GM23248 (cell line): ENCODE measurements around the gene CBLN1. TPM values are rescaled to one million over a fixed set of nuclear protein-coding genes. Genes with fewer than 3 reads are reported as not detected.

Experiments
- DNase-seq: peaks from one replicate; pipeline ENCODE4 v3.0.0-alpha.2; 2015
- H2AFZ ChIP-seq: fragments of 200-600 bp; sonication (generic); 2 replicates; pipeline ENCODE4 v1.6.1; 2016; ENCODE audit warnings: antibody characterized with exemption
- H3F3A ChIP-seq: fragments of 200-600 bp; sonication (generic); 2 replicates; pipeline ENCODE4 v1.6.1; 2016; ENCODE audit warnings: mild to moderate bottlenecking, antibody characterized with exemption, mixed run types; ENCODE audit not compliant: insufficient read depth
- H3K27ac ChIP-seq: fragments of 200-600 bp; sonication (generic); 2 replicates; pipeline ENCODE4 v1.5.1; 2016; ENCODE audit warnings: mild to moderate bottlenecking
- H3K27me3 ChIP-seq: fragments of 200-600 bp; sonication (generic); replicated peaks from 2 replicates; pipeline ENCODE4 v1.6.1; 2016; ENCODE audit warnings: mild to moderate bottlenecking; ENCODE audit not compliant: insufficient read depth
- H3K36me3 ChIP-seq: fragments of 200-600 bp; sonication (generic); 2 replicates; pipeline ENCODE4 v1.6.1; 2016; ENCODE audit warnings: low read depth, mild to moderate bottlenecking
- H3K4me1 ChIP-seq: fragments of 200-600 bp; sonication (generic); 2 replicates; pipeline ENCODE4 v1.6.1; 2016; ENCODE audit warnings: mild to moderate bottlenecking; ENCODE audit not compliant: insufficient read depth
- H3K4me2 ChIP-seq: fragments of 200-600 bp; sonication (generic); one replicate; pipeline ENCODE4 v1.6.1; 2016; ENCODE audit warnings: mild to moderate bottlenecking; ENCODE audit not compliant: unreplicated experiment
- H3K4me3 ChIP-seq: fragments of 200-600 bp; sonication (generic); 2 replicates; pipeline ENCODE4 v1.5.1; 2016; ENCODE audit warnings: mild to moderate bottlenecking
- H3K79me2 ChIP-seq: fragments of 200-600 bp; sonication (generic); 2 replicates; pipeline ENCODE4 v1.6.1; 2016; ENCODE audit warnings: mild to moderate bottlenecking; ENCODE audit not compliant: insufficient read depth
- H3K9ac ChIP-seq: fragments of 200-600 bp; sonication (generic); 2 replicates; pipeline ENCODE4 v1.6.1; 2016; ENCODE audit warnings: mild to moderate bottlenecking
- H3K9me2 ChIP-seq: fragments of 200-600 bp; sonication (generic); 2 replicates; pipeline ENCODE4 v1.6.1; 2016; ENCODE audit warnings: mixed run types, mild to moderate bottlenecking, moderate library complexity; ENCODE audit not compliant: insufficient read depth
- H3K9me3 ChIP-seq: fragments of 200-600 bp; sonication (generic); one replicate; pipeline ENCODE4 v1.6.1; 2017; ENCODE audit warnings: low read depth
- H4K20me1 ChIP-seq: fragments of 200-600 bp; sonication (generic); 2 replicates; pipeline ENCODE4 v1.6.0; 2016; ENCODE audit not compliant: insufficient read depth
- EZH2 ChIP-seq: fragments of 200-600 bp; sonication (generic); IDR thresholded peaks from 2 replicates; pipeline ENCODE4 v1.6.1; 2018; ENCODE audit warnings: antibody characterized with exemption, mild to moderate bottlenecking; ENCODE audit not compliant: insufficient read depth, poor library complexity, severe bottlenecking
- EZH2phosphoT487 ChIP-seq: fragments of 200-600 bp; sonication (generic); IDR thresholded peaks from 2 replicates; pipeline ENCODE4 v1.6.1; 2018; ENCODE audit warnings: antibody characterized with exemption, moderate library complexity, mild to moderate bottlenecking, low read depth; ENCODE audit not compliant: insufficient read depth
- WGBS, 2 experiments: methylation state at CpG; one replicate each; pipeline ENCODE4 v1.1.6; 2015 to 2017; ENCODE audit warnings: low lambda C conversion rate in 2 of 2, low coverage in 1 of 2; ENCODE audit errors: missing lambda C conversion rate in 2 of 2; 5-methylcytosine and 5-hydroxymethylcytosine counted together
- in situ Hi-C: fragments of 300-500 bp; cut with MboI; formaldehyde crosslinking; loops from 2 replicates; pipeline ENCODE4 v1.15.0; 2020
- polyA plus RNA-seq: library from polyadenylated mRNA; unstranded; fragments of >200 nt; fragmentation: Nextera tagmentation; extraction: Ambion mirVana; gene quantifications from 2 replicates; pipeline ENCODE4 v1.2.1, GENCODE V29; 2016
- total RNA-seq: library from RNA; depleted of rRNA; stranded (reverse); fragments of >200 nt; shearing (Covaris generic); gene quantifications from 2 replicates; pipeline ENCODE4 v1.2.3, GENCODE V29; 2014

CBLN1 gene
- total and polyA plus RNA-seq, 2 experiments from 2014 or later: not detected

DNA sequence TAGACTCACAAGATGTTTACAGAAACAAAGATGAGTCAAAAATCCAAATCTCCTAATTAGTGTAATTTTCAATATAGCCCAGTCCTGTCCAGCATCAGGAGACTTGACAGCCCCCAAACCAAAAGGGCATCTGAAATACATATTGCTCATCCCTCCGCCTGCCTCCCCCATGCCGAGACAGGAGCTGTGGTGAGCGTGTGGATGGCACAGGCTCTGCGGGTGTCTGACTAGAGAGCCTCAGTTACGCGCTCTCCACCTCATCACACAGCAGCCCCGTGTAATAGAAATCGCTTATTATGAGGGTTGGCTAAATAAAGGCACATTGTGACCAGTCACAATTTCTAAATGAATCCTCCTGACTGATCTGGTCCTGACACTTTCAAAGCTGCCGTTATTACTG, 43.1 kb upstream of the CBLN1 start:
- H3K79me2 ChIP-seq: no peaks in the 10 kb centered on the region
- no peak overlapping the region for H3K4me3 ChIP-seq
- in situ Hi-C loops: no loop called here
- H3K27me3 ChIP-seq: no peaks in the 10 kb centered on the region
- H4K20me1 ChIP-seq: no peaks in the 10 kb centered on the region
- H3K27ac ChIP-seq: no peak overlapping the region
- no peak overlapping the region for H3K9ac ChIP-seq
- H3K9me3 ChIP-seq: no peaks in the 10 kb centered on the region
- no peaks in the 10 kb centered on the region for H3K9me2 ChIP-seq
- DNase-seq: no peak
- WGBS, 2 experiments: 49 to 50% methylated on average over 9 of the region's 9 CpGs
- H3F3A ChIP-seq: no peaks in the 10 kb centered on the region
- TF ChIP-seq EZH2phosphoT487 (no peak), EZH2 (no peak)
- H2AFZ ChIP-seq: no peak overlapping the region
- H3K36me3 ChIP-seq: no peaks in the 10 kb centered on the region
- no peaks in the 10 kb centered on the region for H3K4me1 ChIP-seq
- no peak overlapping the region for H3K4me2 ChIP-seq

DNA sequence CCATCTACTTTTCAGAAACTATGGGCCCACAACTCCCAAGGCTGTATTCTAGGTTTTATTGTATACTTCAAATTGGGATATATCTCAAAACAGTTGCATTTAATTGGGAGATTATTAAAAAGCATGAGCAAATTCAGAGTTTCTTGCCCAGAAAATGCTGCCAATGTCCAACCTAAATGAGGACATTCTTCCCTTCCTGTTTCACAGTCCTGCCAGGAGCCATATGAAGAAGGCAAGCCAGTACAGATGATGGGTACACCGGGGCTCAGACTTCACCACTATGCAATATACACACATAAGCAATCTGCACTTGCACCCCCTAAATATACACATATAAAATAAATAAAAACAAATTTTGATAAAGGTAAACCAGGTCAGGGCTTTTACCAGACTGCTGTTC, 34.0 kb upstream of the CBLN1 start:
- no peaks in the 10 kb centered on the region for H4K20me1 ChIP-seq
- peaks cover 5% of the 10 kb centered on the region for H3K9me3 ChIP-seq
- TF ChIP-seq EZH2phosphoT487 (no peak), EZH2 (no peak)
- in situ Hi-C loops: no loop called here
- DNase-seq: no peak
- no peak overlapping the region for H3K4me2 ChIP-seq
- no peaks in the 10 kb centered on the region for H3K36me3 ChIP-seq
- H3K27ac ChIP-seq: no peak overlapping the region
- no peaks in the 10 kb centered on the region for H3K27me3 ChIP-seq
- no peaks in the 10 kb centered on the region for H3K9me2 ChIP-seq
- WGBS, 2 experiments: 31 to 58% methylated on average over 1 of the region's 1 CpG
- no peaks in the 10 kb centered on the region for H3K4me1 ChIP-seq
- no peak overlapping the region for H3K9ac ChIP-seq
- H2AFZ ChIP-seq: no peak overlapping the region
- H3K79me2 ChIP-seq: no peaks in the 10 kb centered on the region
- H3K4me3 ChIP-seq: no peak overlapping the region
- H3F3A ChIP-seq: no peaks in the 10 kb centered on the region

DNA sequence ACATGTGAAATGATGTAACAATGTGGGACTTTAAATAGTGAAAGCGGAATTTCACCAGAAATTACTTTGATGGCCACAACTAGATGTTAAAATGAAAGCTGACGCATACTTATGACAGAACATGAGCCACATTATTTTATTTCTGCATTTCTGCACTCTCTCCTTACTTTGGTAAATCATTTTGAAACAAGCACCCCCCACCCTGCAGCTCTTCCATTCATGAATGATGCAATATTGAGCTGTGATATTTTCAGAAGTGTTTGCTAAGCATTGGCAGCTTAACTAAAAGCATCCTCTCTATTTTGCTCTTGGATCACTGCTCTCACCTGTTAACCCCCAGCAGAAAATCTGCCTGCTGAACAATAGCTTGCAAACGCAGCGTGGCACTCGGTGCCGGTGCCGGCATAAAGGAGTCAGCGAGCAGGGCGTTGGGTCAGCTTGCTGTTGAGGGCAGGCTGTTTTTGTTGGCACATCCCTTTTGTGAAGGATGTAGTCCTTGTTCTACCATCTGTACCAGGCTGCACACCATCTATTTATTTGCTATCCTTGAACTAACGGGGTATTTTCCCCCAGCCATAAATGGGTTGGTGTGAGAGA, 30.8 kb upstream of the CBLN1 start:
- H3K9me2 ChIP-seq: no peaks in the 10 kb centered on the region
- no peak overlapping the region for H3K27ac ChIP-seq
- no peaks in the 10 kb centered on the region for H3F3A ChIP-seq
- no peak for DNase-seq
- in situ Hi-C loops: no loop called here
- no peak overlapping the region for H3K4me2 ChIP-seq
- H3K79me2 ChIP-seq: no peaks in the 10 kb centered on the region
- no peaks in the 10 kb centered on the region for H3K4me1 ChIP-seq
- no peaks in the 10 kb centered on the region for H3K9me3 ChIP-seq
- no peaks in the 10 kb centered on the region for H3K27me3 ChIP-seq
- TF ChIP-seq EZH2: no peak
- TF ChIP-seq EZH2phosphoT487: no peak
- H4K20me1 ChIP-seq: no peaks in the 10 kb centered on the region
- 9 to 13% methylated on average over 10 of the region's 10 CpGs for WGBS, 2 experiments
- H3K4me3 ChIP-seq: no peak overlapping the region
- H2AFZ ChIP-seq: no peak overlapping the region
- no peak overlapping the region for H3K9ac ChIP-seq
- no peaks in the 10 kb centered on the region for H3K36me3 ChIP-seq

DNA sequence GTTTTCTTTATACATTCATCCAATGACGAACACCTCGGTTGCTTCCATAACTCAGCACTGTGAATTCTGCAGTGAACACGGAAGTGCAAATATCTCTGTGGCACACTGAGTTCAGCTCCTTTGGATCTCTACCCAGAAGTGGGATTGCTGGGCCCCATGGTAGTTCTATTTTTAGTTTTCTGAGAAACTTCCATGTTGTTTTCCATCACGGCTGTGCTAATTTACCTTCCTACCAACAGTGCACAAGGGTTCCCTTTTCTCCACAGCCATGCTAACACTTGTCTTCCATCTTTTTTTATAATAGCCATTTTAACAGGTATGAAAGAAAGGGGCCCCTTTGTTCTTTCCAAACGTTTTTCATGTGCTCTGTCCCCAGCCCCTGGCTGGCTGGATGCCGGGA, 30.2 kb upstream of the CBLN1 start:
- TF ChIP-seq EZH2 (no peak), EZH2phosphoT487 (no peak)
- DNase-seq: no peak
- H3F3A ChIP-seq: no peaks in the 10 kb centered on the region
- no peaks in the 10 kb centered on the region for H3K4me1 ChIP-seq
- no peaks in the 10 kb centered on the region for H4K20me1 ChIP-seq
- no peaks in the 10 kb centered on the region for H3K79me2 ChIP-seq
- in situ Hi-C loops: no loop called here
- no peaks in the 10 kb centered on the region for H3K36me3 ChIP-seq
- WGBS, 2 experiments: 49 to 54% methylated on average over 6 of the region's 6 CpGs
- H3K4me3 ChIP-seq: no peak overlapping the region
- H3K27me3 ChIP-seq: no peaks in the 10 kb centered on the region
- H3K27ac ChIP-seq: no peak overlapping the region
- H3K9me3 ChIP-seq: no peaks in the 10 kb centered on the region
- H3K4me2 ChIP-seq: no peak overlapping the region
- no peaks in the 10 kb centered on the region for H3K9me2 ChIP-seq
- no peak overlapping the region for H3K9ac ChIP-seq
- H2AFZ ChIP-seq: no peak overlapping the region

DNA sequence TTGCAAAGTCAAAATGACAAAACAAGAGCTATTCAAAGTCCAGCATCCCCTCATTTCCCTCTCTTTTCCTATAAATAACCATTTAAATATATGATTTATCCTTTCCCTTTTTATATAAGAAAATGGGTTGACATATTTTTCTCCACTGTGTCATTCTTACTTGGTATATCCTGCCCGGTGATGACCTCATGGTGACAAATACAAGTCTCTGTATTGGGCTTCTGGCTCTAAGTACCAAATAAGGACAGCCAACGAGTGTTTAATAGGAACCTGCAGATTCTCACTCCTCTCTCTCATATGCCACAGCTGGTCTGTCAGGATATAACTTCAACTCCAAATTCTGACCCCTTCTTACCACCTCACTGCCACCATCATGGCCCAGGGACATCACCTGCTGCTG, 25.5 kb upstream of the CBLN1 start:
- DNase-seq: peak; percentile 2
- H3K9me2 ChIP-seq: no peaks in the 10 kb centered on the region
- in situ Hi-C loops: no loop called here
- no peaks in the 10 kb centered on the region for H3K4me1 ChIP-seq
- H2AFZ ChIP-seq: no peak overlapping the region
- no peaks in the 10 kb centered on the region for H3K36me3 ChIP-seq
- WGBS, 2 experiments: 28 to 36% methylated on average over 2 of the region's 2 CpGs
- no peaks in the 10 kb centered on the region for H3K27me3 ChIP-seq
- no peaks in the 10 kb centered on the region for H3F3A ChIP-seq
- no peak overlapping the region for H3K27ac ChIP-seq
- no peak overlapping the region for H3K4me3 ChIP-seq
- H3K9me3 ChIP-seq: no peaks in the 10 kb centered on the region
- H3K79me2 ChIP-seq: no peaks in the 10 kb centered on the region
- no peak overlapping the region for H3K4me2 ChIP-seq
- no peaks in the 10 kb centered on the region for H4K20me1 ChIP-seq
- TF ChIP-seq EZH2: no peak
- TF ChIP-seq EZH2phosphoT487: no peak
- no peak overlapping the region for H3K9ac ChIP-seq
